HEK293T (cell line): ENCODE results near the gene YPEL1.
"Not testable (repeated sequence)": the region's sequence is repeated elsewhere in the genome, so short reads cannot be mapped to it uniquely, and the experiment has no call there.

Experiments used
- CTCF ChIA-PET: fragments of 350-600 bp; formaldehyde crosslinking; extraction: SDS; loops from one replicate; lab custom pipeline; 2021; ENCODE audit warnings: antibody characterized with exemption, inconsistent platforms; lab: Yijun Ruan, JAX
- POLR2A ChIA-PET: fragments of 350-600 bp; formaldehyde crosslinking; extraction: SDS; loops from one replicate; lab custom pipeline; 2020; ENCODE audit warnings: antibody characterized with exemption, inconsistent platforms; lab: Yijun Ruan, JAX
- DNase-seq: peaks from one replicate; pipeline ENCODE4 v3.0.0; 2012; ENCODE audit warnings: mixed read lengths; ENCODE audit errors: extremely low spot score
- ARNT ChIP-seq: fragments of 450-650 bp; IDR thresholded peaks from 2 replicates; pipeline ENCODE4 v1.6.1; 2017; ENCODE audit warnings: mild to moderate bottlenecking
- BHLHE40 ChIP-seq: fragments of 450-650 bp; IDR thresholded peaks from 2 replicates; pipeline ENCODE4 v1.6.1; 2016; ENCODE audit warnings: mild to moderate bottlenecking, moderate library complexity, borderline replicate concordance
- CTBP1 ChIP-seq: fragments of 450-650 bp; IDR thresholded peaks from 2 replicates; pipeline ENCODE4 v1.6.1; 2016; ENCODE audit warnings: borderline replicate concordance
- ELF4 ChIP-seq: fragments of 450-650 bp; IDR thresholded peaks from 2 replicates; pipeline ENCODE4 v1.6.1; 2017; ENCODE audit warnings: antibody characterized with exemption
- FOXA1 ChIP-seq: fragments of 450-650 bp; IDR thresholded peaks from 2 replicates; pipeline ENCODE4 v1.6.1; 2016; ENCODE audit warnings: mild to moderate bottlenecking
- FOXK2 ChIP-seq: fragments of 450-650 bp; IDR thresholded peaks from 2 replicates; pipeline ENCODE4 v1.6.1; 2016; ENCODE audit warnings: mild to moderate bottlenecking
- FOXM1 ChIP-seq: fragments of 450-650 bp; IDR thresholded peaks from 2 replicates; pipeline ENCODE4 v1.6.1; 2017; ENCODE audit warnings: mild to moderate bottlenecking, borderline replicate concordance
- HDGF ChIP-seq: fragments of 450-650 bp; IDR thresholded peaks from 2 replicates; pipeline ENCODE4 v1.6.1; 2017; ENCODE audit warnings: antibody characterized with exemption, borderline replicate concordance
- L3MBTL2 ChIP-seq: fragments of 450-650 bp; conservative IDR thresholded peaks from 2 replicates; pipeline ENCODE4 v1.6.1; 2016; ENCODE audit warnings: mild to moderate bottlenecking
- LEF1 ChIP-seq: fragments of 450-650 bp; IDR thresholded peaks from 2 replicates; pipeline ENCODE4 v1.6.1; 2017; ENCODE audit warnings: mild to moderate bottlenecking, borderline replicate concordance
- NFRKB ChIP-seq: fragments of 450-650 bp; IDR thresholded peaks from 2 replicates; pipeline ENCODE4 v1.6.1; 2016; ENCODE audit warnings: mild to moderate bottlenecking, moderate library complexity
- SP1 ChIP-seq: fragments of 450-650 bp; IDR thresholded peaks from 2 replicates; pipeline ENCODE4 v1.6.1; 2017
- SUZ12 ChIP-seq: fragments of 450-650 bp; IDR thresholded peaks from 2 replicates; pipeline ENCODE4 v1.6.1; 2016; ENCODE audit warnings: mild to moderate bottlenecking
- TARDBP ChIP-seq: fragments of 450-650 bp; IDR thresholded peaks from 2 replicates; pipeline ENCODE4 v1.6.1; 2016
- ZNF384 ChIP-seq: fragments of 450-650 bp; IDR thresholded peaks from 2 replicates; pipeline ENCODE4 v1.6.1; 2016
- TF ChIP-seq, protein P1 (sequence below): fragments of 450-650 bp; IDR thresholded peaks from 2 replicates; pipeline ENCODE4 v1.6.1; 2016

YPEL1 gene

DNA sequence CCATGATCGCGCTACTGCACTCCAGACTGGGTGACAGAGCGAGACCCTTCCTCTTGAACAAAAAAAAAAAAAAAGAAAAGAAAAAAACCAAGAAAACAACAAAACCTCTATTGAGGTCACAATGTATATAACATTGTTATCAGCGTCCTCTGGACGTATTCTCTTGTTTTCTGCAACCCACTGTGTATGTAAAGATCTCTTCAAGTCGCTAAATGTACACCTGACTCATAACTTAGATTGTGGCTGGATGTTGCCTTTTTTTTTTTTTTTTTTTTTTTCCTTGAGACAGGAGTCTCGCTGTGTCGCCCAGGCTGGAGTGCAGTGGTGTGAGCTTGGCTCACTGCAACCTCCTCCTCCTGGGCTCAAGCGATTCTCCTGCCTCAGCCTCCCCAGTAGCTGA lies 1.4 kb upstream of the YPEL1 start:
- no peak for DNase-seq
- TF ChIP-seq HDGF (no peak), ZNF384 (peak; percentile 66), ELF4 (no peak), L3MBTL2 (no peak), SP1 (no peak), SUZ12 (no peak)
- POLR2A ChIA-PET = interaction anchor here (2.1 kb wide), 1 partner anchor 11 kb away, joined by 8 read pairs; no protein-coding TSS in a partner anchor
- CTCF ChIA-PET = no interaction called here

DNA sequence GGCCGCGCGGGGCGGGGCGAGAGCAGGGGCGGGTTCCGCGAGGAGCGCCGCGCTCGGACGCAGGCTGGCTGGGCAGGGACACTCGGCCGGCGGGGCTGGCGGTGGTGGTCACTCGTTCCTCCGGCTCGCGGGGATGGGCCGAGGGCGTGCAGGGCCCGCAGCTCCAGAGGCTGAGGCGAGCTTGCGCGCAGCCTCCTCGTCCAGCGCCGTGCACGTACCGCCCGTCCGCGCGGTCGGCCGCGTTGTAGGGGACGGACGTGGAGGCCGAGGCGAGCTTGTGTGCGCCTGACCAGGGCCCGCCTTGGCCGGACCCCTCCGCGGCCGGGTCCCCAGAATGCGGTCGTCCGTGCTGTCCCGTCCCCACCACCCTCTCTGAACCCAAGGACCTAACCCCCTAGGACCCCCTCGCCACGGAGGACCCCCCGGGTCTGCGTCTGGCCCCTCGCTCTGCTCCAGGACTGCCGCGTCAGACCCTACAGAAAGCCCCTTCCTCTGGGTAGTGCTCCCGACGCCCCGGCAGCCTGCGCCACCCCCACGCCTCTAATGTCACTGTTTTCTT lies 569 bp upstream of the YPEL1 start:
- POLR2A ChIA-PET = interaction anchor here (1.0 to 2.1 kb wide), 3 partner anchors 10 to 28 kb away, joined by 3 to 8 read pairs (median 4); no protein-coding TSS in a partner anchor
- CTCF ChIA-PET = no interaction called here
- no peak for DNase-seq
- TF ChIP-seq FOXA1 (no peak), L3MBTL2 (no peak), TARDBP (no peak), SUZ12 (no peak), CTBP1 (no peak), FOXK2 (no peak), SP1 (no peak), FOXM1 (no peak), LEF1 (no peak), BHLHE40 (no peak), ZNF384 (no peak), ELF4 (no peak), HDGF (no peak), ARNT (no peak), NFRKB (no peak)
- TF ChIP-seq, protein P1, sequence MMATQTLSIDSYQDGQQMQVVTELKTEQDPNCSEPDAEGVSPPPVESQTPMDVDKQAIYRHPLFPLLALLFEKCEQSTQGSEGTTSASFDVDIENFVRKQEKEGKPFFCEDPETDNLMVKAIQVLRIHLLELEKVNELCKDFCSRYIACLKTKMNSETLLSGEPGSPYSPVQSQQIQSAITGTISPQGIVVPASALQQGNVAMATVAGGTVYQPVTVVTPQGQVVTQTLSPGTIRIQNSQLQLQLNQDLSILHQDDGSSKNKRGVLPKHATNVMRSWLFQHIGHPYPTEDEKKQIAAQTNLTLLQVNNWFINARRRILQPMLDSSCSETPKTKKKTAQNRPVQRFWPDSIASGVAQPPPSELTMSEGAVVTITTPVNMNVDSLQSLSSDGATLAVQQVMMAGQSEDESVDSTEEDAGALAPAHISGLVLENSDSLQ = no peak

DNA sequence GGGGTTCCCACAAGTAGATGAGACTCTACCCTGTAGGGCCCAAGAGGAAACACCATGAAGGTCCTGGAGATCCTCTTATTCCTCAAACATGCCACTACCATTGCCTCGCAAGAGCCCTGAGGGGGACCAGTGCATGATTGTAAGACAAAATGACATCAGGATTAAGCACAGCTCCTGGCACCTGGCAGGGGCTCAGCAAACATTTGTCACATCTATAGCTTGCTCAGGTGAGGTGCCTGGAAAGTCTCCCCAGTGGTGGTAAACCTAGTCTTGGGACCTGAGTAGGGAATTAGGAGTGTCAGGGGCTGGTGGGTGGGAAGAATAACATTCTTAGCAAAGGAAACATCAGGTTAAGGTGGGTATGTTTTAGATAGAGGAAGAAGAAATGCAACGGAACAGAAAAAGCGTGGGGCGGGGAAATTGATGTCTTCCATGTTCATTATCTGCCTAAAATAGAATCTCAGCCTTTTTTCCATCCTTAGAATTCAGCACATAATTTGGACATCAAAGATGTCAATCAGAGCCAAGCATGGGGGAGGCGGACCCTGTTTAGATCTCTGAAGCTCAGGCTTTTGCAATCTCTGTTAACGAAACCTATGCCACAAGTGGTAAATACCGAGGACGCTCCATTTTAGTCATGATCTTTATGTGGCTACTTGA lies 924 bp downstream of the YPEL1 start:
- TF ChIP-seq FOXA1 (no peak), BHLHE40 (no peak), TARDBP (no peak), ZNF384 (no peak), ARNT (no peak), ELF4 (no peak), CTBP1 (no peak), SP1 (no peak), FOXM1 (no peak), NFRKB (no peak), L3MBTL2 (no peak), LEF1 (no peak), SUZ12 (no peak), HDGF (no peak), FOXK2 (no peak)
- TF ChIP-seq, protein P1 = no peak
- POLR2A ChIA-PET = interaction anchor here (2.1 kb wide), 1 partner anchor 9 kb away, joined by 8 read pairs; no protein-coding TSS in a partner anchor
- CTCF ChIA-PET = interaction anchor here (1.0 kb wide), 1 partner anchor 21 kb away, joined by 3 read pairs; no protein-coding TSS in a partner anchor
- DNase-seq = no peak

DNA sequence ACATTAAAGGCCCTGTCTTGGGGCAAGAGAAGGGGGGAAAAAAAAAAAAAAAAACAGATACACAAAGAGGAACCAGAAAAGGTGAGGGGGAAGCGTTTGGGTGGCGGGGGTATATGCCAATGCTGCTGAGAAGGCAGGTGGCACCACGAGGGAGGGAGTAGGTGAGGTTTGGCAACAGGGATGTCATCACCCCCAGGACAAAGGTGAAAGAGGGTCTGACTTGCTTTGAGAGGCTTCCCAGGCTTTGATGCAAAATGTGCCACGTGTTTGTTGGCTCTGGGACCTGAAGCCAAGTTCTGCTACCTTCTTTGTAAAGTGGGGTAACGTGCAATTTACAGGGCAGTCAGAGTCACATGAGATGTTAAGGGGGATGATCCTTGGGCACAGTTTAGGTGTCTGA lies 4.1 kb downstream of the YPEL1 start:
- TF ChIP-seq SP1 (no peak), BHLHE40 (no peak), CTBP1 (no peak), TARDBP (no peak), ZNF384 (no peak), HDGF (no peak), FOXM1 (no peak), SUZ12 (no peak), NFRKB (no peak), FOXA1 (no peak), ELF4 (no peak), L3MBTL2 (no peak), LEF1 (no peak), FOXK2 (no peak)
- TF ChIP-seq, protein P1 = no peak
- POLR2A ChIA-PET = no interaction called here
- CTCF ChIA-PET = no interaction called here
- DNase-seq = no peak

DNA sequence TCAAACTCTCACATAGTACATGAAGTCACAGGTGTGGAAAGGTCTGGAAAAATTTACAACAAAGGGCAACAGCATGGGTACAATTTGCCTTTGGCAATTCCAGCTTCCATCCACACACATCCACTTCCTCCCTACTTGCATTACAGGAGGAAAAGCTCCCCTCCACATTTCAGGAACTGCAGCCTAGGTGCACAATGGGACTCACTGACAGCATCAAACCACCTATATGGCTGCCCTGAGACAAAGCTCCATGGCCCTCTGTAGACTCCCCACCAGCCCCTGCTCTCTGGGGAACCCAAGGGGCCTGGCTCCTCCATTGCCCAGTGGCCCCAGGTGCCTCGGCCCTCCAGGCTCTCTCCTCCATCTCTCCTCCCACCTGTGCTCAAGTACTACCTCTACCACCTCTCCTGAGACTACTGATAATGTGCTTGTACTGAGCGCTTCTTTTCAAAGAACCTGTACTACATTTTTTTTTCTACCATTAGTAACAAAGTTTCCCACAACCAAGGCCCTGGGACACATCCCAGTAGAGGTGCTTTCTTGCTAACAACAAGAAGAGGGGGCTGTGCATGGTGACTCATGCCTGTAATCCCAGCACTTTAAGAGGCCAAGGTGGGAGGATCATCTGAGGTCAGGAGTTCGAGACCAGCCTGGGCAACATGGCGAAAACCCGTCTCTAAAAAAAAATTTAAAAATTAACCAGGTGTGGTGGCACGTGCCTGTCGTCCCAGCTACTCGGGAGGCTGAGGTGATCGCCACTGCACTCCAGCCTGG lies 4.9 kb downstream of the YPEL1 start:
- CTCF ChIA-PET = no interaction called here
- POLR2A ChIA-PET = no interaction called here
- TF ChIP-seq L3MBTL2 (no peak), ARNT (no peak), ELF4 (no peak)
- no peak for DNase-seq

DNA sequence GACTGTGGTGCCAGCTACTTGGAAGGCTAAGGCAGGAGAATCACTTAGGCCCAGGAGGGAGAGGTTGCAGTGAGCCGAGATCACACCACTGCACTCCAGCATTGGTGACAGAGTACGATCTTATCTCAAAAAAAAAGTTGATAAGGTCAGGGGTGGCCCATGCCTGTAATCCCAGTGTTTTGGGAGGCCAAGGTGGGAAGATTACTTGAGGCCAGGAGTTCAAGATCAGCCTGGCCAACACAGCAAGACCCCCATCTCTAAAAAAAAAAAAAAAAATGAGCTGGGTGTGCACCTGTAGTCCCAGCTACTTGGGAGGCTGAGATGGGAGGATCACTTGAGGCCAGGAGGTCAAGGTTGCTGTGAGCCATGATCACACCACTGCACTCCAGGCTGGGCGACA lies 6.4 kb downstream of the YPEL1 start:
- POLR2A ChIA-PET, DNase-seq: not testable (repeated sequence)
- CTCF ChIA-PET = interaction anchor here (0.6 kb wide), 1 partner anchor 170 kb away, joined by 3 read pairs; no protein-coding TSS in a partner anchor
